Esophagus muscularis mucosa (tissue), 2 donors: Measurements from ENCODE around the gene SETMAR.

Source experiments
- POLR2A ChIP-seq: fragments of 450-650 bp; IDR thresholded peaks from one replicate; pipeline ENCODE4 v1.6.1; 2017; ENCODE audit warnings: antibody characterized with exemption, moderate library complexity, mild to moderate bottlenecking, low read depth
- POLR2AphosphoS5 ChIP-seq, 2 donors: sonication (generic); formaldehyde crosslinking; IDR thresholded peaks; one replicate each; pipeline ENCODE4 v1.6.1; 2017; ENCODE audit warnings: antibody characterized with exemption in 2 of 2

DNA sequence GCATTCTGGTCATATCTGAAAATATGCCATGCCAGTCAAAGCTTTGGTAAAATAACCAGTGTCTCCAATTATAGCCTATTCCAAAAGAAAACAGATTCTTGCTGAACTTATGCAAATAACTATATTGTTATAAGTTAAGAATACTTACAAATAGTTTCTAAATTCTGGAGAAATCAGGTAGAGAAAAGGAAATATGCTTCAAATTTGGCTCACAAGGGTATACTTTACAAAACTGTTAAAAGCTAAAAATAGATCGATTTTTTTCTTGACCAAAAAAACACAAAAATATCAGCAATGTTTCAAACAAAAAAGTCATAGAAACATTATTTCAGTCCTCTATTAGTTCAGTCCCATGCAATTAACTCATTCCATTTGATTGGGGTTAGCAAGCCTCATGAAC lies 23.7 kb downstream of the SETMAR start:
- TF ChIP-seq POLR2A (no peak), POLR2AphosphoS5 (IDR thresholded peaks at IDR 0.05) (no peak)
